ENCODE data around the gene MYO1D. TPM values are rescaled to one million over a fixed set of nuclear protein-coding genes. Genes with fewer than 3 reads are reported as not detected.

Gene MYO1D
- total and polyA plus RNA-seq, 2 donors (not counting 3 experiments of a cell fraction or from before 2014, with no cell fraction given), result 37.8 to 85.5 TPM

DNA sequence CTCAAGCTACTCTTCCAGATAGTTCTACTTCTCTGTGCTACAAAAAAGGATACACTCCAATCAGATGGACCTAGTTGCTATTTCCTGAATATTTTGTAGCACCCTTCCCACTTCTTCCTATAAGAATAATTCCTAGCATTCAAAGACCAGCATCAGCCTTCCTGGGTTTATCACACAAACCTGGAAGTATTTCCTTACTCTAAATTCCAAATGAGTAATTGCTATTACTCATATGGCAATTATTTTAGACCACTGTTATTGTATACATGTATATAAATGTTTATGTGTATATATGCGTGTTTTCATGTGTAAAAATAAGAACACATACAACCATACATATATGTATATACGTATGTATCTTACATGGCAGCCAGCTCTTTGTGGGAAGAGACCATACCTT, 130.6 kb downstream of the MYO1D start:
- POLR2A ChIA-PET, result no interaction called here
- H3K27ac ChIP-seq (ENCODE audit: insufficient read depth, low read depth, low read length), result peak overlapping the region; percentile 12
- no peaks in the 10 kb centered on the region for H3K79me2 ChIP-seq (ENCODE audit: control insufficient read depth, insufficient read depth, low read length)
- H3K4me3 ChIP-seq (replicated peaks in 1 of 3; ENCODE audit: insufficient read depth in 1 of 3, low read depth in 1 of 3, low read length in 3 of 3), result no peak overlapping the region
- DNase-seq (ENCODE audit: low read depth, low spot score) (peak; percentile 8), FAIRE-seq (no peak)
- H3K4me2 ChIP-seq (ENCODE audit: insufficient read depth, low read length), result peak overlapping the region; percentile 8
- CTCF ChIA-PET, result interaction anchor here (0.8 to 3.4 kb wide), 4 partner anchors 25 to 284 kb away, joined by 3 to 17 read pairs (median 5); no protein-coding TSS in a partner anchor
- H2AFZ ChIP-seq (ENCODE audit: low read depth, low read length), result no peak overlapping the region
- no peaks in the 10 kb centered on the region for H3K9me1 ChIP-seq (replicated peaks; ENCODE audit: control insufficient read depth, extremely low read depth, insufficient read depth, low read length)
- H3K9ac ChIP-seq (replicated peaks; ENCODE audit: extremely low read depth, insufficient read depth, low read length), result no peak overlapping the region
- H3K4me1 ChIP-seq (ENCODE audit: control insufficient read depth, extremely low read depth, insufficient read depth, low read length), result peaks cover 30% of the 10 kb centered on the region
- no peaks in the 10 kb centered on the region for H3K9me3 ChIP-seq (replicated peaks; ENCODE audit: control insufficient read depth, insufficient read depth, low read length)
- BruUV-seq (replicated peaks), result no TSS peak
- intact Hi-C loops (cut with micrococcal nuclease), result no loop called here
- peaks cover 0 to 2% of the 10 kb centered on the region in 2 experiments for H3K36me3 ChIP-seq (ENCODE audit: control insufficient read depth in 2 of 2, extremely low read depth in 1 of 2, insufficient read depth in 2 of 2, low read length in 2 of 2)
- no peaks in the 10 kb centered on the region for H4K20me1 ChIP-seq (replicated peaks; ENCODE audit: control insufficient read depth, extremely low read depth, insufficient read depth, low read length)
- H3K27me3 ChIP-seq (ENCODE audit: control insufficient read depth in 2 of 2, insufficient read depth in 2 of 2, low read length in 2 of 2), result no peaks in the 10 kb centered on the region
- dilution Hi-C loops (cut with MboI; ENCODE audit: extremely low pct_ligation_motif_present, low sequenced_read_pairs), result no loop called here
- TF ChIP-seq FOS (IDR thresholded peaks at IDR 0.05; ENCODE audit: borderline replicate concordance, insufficient read depth, low read length), result peak; percentile 58
- TF ChIP-seq GATA2 (IDR thresholded peaks at IDR 0.05; ENCODE audit: insufficient read depth, insufficient read length, low read depth, low read length), result peak; percentile 25
- peak; percentile 19 for TF ChIP-seq JUN (IDR thresholded peaks at IDR 0.05; ENCODE audit: borderline replicate concordance, insufficient read depth, insufficient read length, low read depth)
- no peak for TF ChIP-seq EZH2 (IDR thresholded peaks at IDR 0.05; ENCODE audit: borderline replicate concordance, low read depth, low read length, severe bottlenecking)
- TF ChIP-seq POLR2AphosphoS5 (IDR thresholded peaks at IDR 0.05; ENCODE audit: insufficient read depth, low read depth, low read length), result no peak
- TF ChIP-seq MYC (IDR thresholded peaks at IDR 0.05; ENCODE audit: low read depth, low read length), result no peak
